NCI-H2107 treated with DMSO at 0.1 percent for 48 hours (cell line): ENCODE data around the gene SGO2.
"Not testable (repeated sequence)": the region's sequence is repeated elsewhere in the genome, so short reads cannot be mapped to it uniquely, and the experiment has no call there.

Experiments used
- DNase-seq: peaks from one replicate; lab custom pipeline; 2025; ENCODE audit not compliant: unreplicated experiment; lab: John Stamatoyannopoulos, UW

Gene SGO2

DNA sequence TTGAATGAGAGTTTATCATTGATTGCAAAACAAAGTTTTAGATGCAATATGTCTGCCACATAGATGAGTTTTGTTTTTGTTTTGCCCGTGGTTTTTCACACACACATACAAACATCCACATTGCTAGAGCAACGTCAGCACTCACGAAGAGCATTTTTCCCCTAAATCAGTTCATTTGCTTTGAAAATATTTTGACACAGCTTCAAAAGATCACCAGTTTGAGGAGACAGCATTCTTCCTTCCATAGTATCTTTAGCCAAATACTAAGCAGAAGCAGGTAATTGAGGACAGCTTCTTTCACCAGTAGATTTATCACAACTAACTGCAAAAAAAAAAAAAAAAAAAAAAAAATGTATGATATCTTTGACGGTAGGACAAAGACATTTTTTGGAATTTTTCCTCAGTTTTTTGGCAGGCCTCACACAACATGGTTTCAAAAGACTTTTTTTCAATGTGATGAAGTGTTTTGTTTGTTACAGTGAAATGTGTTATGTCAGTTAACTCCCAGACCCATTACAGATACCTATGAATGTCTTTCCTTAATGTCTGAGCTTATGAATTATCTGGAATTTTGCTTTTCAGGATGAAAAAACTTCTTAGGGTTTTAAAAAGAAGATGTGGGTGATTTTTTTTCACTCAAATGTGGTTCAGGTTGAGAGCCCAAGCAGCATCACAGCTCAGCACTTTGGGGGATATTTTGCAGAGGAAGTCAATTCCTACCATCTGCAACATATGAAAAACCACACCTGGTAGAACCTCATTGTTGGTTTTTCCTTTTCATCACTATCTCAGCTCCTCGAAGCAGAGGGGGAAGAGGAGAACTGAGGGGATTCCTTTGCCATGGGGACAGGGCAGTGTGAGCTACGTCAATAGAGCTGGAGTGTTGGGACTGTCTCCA lies 91.4 kb downstream of the SGO2 start:
- DNase-seq: no peak

GRCh38 chr2:200618054-200618419 lies 92.0 kb downstream of the SGO2 start:
- no peak for DNase-seq

DNA sequence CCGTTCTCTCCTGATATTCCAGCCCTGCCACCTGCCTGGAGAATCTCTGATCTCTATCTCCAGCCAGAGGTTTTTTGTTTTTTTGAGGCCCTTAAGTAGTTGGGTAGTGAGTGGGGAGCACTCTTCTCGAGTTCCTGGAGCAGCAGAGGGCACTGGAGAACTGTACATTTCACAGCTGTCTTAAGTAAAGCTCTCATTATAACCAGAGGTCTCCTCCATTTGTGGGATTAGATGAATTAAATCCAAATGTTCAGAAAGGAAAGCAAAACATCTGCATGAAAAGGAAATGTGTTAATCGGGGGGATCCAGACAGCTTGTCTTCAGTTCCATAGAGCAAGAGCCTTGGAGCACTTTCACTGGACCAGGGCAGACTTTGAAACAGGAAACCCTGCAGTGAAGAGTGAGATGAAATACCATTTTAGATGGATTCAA lies 92.6 kb downstream of the SGO2 start:
- DNase-seq: peak; percentile 3

GRCh38 chr2:200619279-200619678 lies 93.3 kb downstream of the SGO2 start:
- DNase-seq: no peak

DNA sequence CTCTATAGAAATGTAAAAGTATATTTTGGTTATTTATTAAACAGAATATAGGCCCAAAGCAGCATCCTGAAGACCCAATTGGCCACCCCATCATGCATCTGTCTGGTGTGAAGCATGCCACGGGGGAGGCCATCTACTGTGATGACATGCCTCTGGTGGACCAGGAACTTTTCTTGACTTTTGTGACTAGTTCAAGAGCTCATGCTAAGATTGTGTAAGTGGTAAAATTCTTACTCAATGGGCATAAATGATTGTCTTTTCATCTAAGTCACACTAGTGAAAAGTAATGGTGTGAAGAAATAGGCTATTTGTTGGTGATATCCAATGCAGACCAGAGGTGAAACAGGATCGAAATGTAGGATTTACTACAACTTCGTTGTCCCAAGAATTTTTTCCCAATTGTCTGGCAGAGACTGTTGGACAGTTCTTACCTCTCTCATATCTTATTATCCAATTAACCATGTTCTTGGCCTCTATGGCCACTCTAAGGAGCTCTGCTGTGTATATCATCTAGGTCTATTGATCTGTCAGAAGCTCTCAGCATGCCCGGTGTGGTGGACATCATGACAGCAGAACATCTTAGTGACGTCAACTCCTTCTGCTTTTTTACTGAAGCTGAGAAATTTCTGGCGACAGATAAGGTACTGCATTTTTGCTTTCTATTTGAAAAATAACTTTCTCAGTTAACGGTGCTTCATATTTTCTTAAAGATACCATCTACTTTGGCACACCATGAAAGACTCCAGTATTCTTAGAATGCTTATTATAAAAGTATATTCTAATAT lies 94.8 kb downstream of the SGO2 start:
- DNase-seq: no peak

GRCh38 chr2:200622106-200622505 lies 96.1 kb downstream of the SGO2 start:
- DNase-seq: no peak

DNA sequence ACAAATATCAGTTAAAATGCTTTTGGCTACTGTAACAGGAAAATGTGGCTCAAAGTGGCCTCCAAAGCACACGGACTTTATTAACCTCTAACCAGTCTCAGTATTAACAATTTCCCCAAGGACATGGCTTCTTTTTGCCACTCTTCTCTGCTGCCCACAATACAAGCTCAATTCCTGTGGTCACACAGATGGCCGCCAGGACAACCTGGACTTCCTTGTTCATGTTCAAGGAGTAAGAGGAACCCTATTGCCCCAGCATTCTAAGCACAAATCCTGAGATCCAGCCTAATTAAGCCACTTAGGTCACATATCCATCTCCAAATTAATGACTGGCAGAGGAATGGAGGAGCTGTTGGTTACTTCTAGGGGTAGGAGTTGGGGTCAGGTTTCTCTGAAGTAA lies 98.0 kb downstream of the SGO2 start:
- DNase-seq: no peak

- DNase-seq: no peak
Measured at GRCh38 chr2:200624658-200625057, 98.7 kb downstream of the SGO2 start.

GRCh38 chr2:200625282-200625681 lies 99.3 kb downstream of the SGO2 start:
- DNase-seq: no peak

- no peak for DNase-seq
Measured at GRCh38 chr2:200625958-200626363, 100.0 kb downstream of the SGO2 start.

DNA sequence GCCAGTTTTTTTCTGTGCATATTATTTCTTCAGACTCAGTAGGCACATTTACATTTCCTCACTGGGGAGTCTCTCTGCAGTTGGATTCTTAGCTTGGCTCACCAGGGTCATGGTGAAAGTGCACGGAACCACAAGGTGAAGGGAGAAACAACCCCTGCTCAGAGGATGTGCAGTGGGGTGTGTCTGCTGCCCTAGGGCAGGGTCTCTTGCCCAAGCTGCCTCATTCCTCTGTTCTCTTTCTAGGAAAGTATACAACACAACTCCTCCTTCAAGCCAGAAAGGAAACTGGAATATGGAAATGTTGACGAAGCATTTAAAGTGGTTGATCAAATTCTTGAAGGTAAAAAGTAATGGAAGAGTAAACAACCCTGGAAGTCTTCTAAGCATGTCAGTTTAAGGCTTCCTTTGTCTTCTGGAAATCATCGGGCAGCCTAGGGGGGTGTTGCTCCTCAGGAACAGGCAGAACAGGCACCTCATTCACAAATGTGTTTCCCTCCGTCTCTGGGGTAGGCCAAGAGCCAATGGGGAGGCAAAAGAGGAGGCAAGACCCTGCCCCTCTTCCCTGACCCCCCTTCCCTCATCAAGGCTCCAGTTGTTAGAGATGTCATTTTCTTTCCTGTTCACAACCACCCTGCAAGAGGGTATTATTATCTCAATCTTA lies 101.2 kb downstream of the SGO2 start:
- DNase-seq: no peak

DNA sequence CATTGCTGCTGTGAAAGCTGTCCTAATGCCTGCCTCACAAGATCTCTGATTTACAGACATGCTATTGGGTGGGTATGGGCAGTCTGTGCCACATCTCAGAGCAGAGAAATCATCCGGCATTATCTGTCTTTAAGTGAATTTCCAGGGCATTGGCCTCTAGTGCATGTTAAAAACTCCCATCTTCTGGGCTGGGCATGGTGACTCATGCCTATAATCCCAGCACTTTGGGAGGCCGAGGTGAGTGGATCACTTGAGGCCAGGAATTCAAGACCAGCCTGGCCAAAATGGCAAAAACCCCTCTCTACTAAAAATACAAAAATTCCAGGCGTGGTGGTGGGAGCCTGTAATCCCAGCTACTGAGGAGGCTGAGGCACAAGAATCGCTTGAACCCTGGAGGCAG lies 102.5 kb downstream of the SGO2 start:
- not testable (repeated sequence) for DNase-seq

GRCh38 chr2:200631287-200631686 lies 105.3 kb downstream of the SGO2 start:
- DNase-seq: no peak
